ENCODE results near the gene TRIB2. TPM values are rescaled to one million over a fixed set of nuclear protein-coding genes. Genes with fewer than 3 reads are reported as not detected.
A peak's percentile ranks its signal among the peaks of the same experiment; 100 is the strongest.

The TRIB2 gene
- total RNA-seq, 6 donors from 2014 or later = 25.4 to 104 (median 42.4) TPM

GRCh38 chr2:12787891-12788801 is 71.4 kb downstream of the TRIB2 start:
- ATAC-seq (ENCODE audit: low FRiP score in 2 of 2) (peak in 1 of 2 donors; percentile 78), DNase-seq (no peak)
- Histone ChIP-seq H3K27me3 (no peaks in the 10 kb centered on the region), H3K36me3 (no peaks in the 10 kb centered on the region), H3K27ac (peak overlapping the region in 2 of 4 donors; percentile 13 to 58), H3K4me1 (no peaks in the 10 kb centered on the region), H3K9me3 (no peaks in the 10 kb centered on the region), H3K4me3 (no peak overlapping the region)
- 63 to 75% methylated on average over 7 of the region's 7 CpGs for WGBS, 2 donors
- TF ChIP-seq POLR2A (IDR thresholded peaks at IDR 0.05) (no peak), POLR2AphosphoS5 (IDR thresholded peaks at IDR 0.05) (peak in 1 of 2 donors; percentile 17), CTCF (IDR thresholded peaks at IDR 0.05) (no peak), EP300 (IDR thresholded peaks at IDR 0.05) (peak in 3 of 4 donors; percentile 18 to 48 (median 23))

GRCh38 chr2:12791906-12792305 is 75.2 kb downstream of the TRIB2 start:
- Histone ChIP-seq H3K27ac (no peak overlapping the region), H3K27me3 (no peaks in the 10 kb centered on the region), H3K4me1 (no peaks in the 10 kb centered on the region), H3K4me3 (no peak overlapping the region), H3K9me3 (no peaks in the 10 kb centered on the region), H3K36me3 (no peaks in the 10 kb centered on the region)
- ATAC-seq (ENCODE audit: low FRiP score in 2 of 2) = no peak
- TF ChIP-seq EP300 (IDR thresholded peaks at IDR 0.05) = no peak
- TF ChIP-seq POLR2A (IDR thresholded peaks at IDR 0.05) = no peak
- no peak for TF ChIP-seq CTCF (IDR thresholded peaks at IDR 0.05)
- no peak for TF ChIP-seq POLR2AphosphoS5 (IDR thresholded peaks at IDR 0.05)
- 87 to 92% methylated on average over 3 of the region's 3 CpGs for WGBS, 2 donors
- no peak for DNase-seq

Small RNAs within 50 kb of the gene (small RNA-seq; reads per million reads assigned to genes)
- 0 reads per million in 4 donors for gene MIR3125

Measured in upper lobe of left lung (tissue), 6 donors.